ENCODE measurements around the gene YIPF1.

The YIPF1 gene

GRCh38 chr1:53899708-53900107, 10.1 kb upstream of the YIPF1 start:
- no peak overlapping the region for H3K27ac ChIP-seq (replicated peaks)
- TF ChIP-seq CTCF (IDR thresholded peaks at IDR 0.05; ENCODE audit: insufficient read depth, low read length) (no peak), REST (IDR thresholded peaks at IDR 0.05; ENCODE audit: insufficient replicate concordance, low read depth) (no peak), SPI1 (IDR thresholded peaks at IDR 0.05; ENCODE audit: borderline replicate concordance, low read depth) (no peak), GABPA (IDR thresholded peaks at IDR 0.05; ENCODE audit: low read depth) (no peak), POLR2AphosphoS5 (IDR thresholded peaks at IDR 0.05; ENCODE audit: low read depth) (no peak)
- DNase-seq (ENCODE audit: low read depth in 1 of 2, low spot score in 1 of 2), result no peak

GRCh38 chr1:53899206-53899628, 9.6 kb upstream of the YIPF1 start:
- TF ChIP-seq SPI1 (IDR thresholded peaks at IDR 0.05; ENCODE audit: borderline replicate concordance, low read depth) (no peak), CTCF (IDR thresholded peaks at IDR 0.05; ENCODE audit: insufficient read depth, low read length) (no peak), GABPA (IDR thresholded peaks at IDR 0.05; ENCODE audit: low read depth) (no peak), POLR2AphosphoS5 (IDR thresholded peaks at IDR 0.05; ENCODE audit: low read depth) (no peak), REST (IDR thresholded peaks at IDR 0.05; ENCODE audit: insufficient replicate concordance, low read depth) (no peak)
- no peak overlapping the region for H3K4me3 ChIP-seq (replicated peaks; ENCODE audit: insufficient read depth, low read length)
- H3K27me3 ChIP-seq (ENCODE audit: insufficient read depth, poor library complexity, severe bottlenecking), result no peaks in the 10 kb centered on the region
- no peak overlapping the region for H3K27ac ChIP-seq (replicated peaks)
- no peak for DNase-seq (ENCODE audit: low read depth in 1 of 2, low spot score in 1 of 2)

More at GRCh38 chr1:53899708-53900107, 10.1 kb upstream of the YIPF1 start:
- no peak overlapping the region for H3K4me3 ChIP-seq (replicated peaks; ENCODE audit: insufficient read depth, low read length)
- H3K27me3 ChIP-seq (ENCODE audit: insufficient read depth, poor library complexity, severe bottlenecking), result no peaks in the 10 kb centered on the region

- DNase-seq (ENCODE audit: low read depth in 1 of 2, low spot score in 1 of 2), result no peak
- Histone ChIP-seq H3K4me3 (replicated peaks; ENCODE audit: insufficient read depth, low read length) (no peak overlapping the region), H3K27ac (replicated peaks) (no peak overlapping the region), H3K27me3 (ENCODE audit: insufficient read depth, poor library complexity, severe bottlenecking) (no peaks in the 10 kb centered on the region)
- TF ChIP-seq GABPA (IDR thresholded peaks at IDR 0.05; ENCODE audit: low read depth) (no peak), REST (IDR thresholded peaks at IDR 0.05; ENCODE audit: insufficient replicate concordance, low read depth) (no peak), CTCF (IDR thresholded peaks at IDR 0.05; ENCODE audit: insufficient read depth, low read length) (no peak), POLR2AphosphoS5 (IDR thresholded peaks at IDR 0.05; ENCODE audit: low read depth) (no peak), SPI1 (IDR thresholded peaks at IDR 0.05; ENCODE audit: borderline replicate concordance, low read depth) (no peak)
Measured at GRCh38 chr1:53896635-53897229, 7.1 kb upstream of the YIPF1 start.

Measured in HL-60 (cell line).